Raji (cell line): Measurements from ENCODE around the gene ISG15.

ENCODE experiments used
- POLR2A ChIP-seq: IDR thresholded peaks from 2 replicates; pipeline ENCODE4 v1.6.1; 2011; ENCODE audit warnings: low read depth, low read length, control low read depth; ENCODE audit not compliant: insufficient read depth

Gene ISG15

GRCh38 chr1:981955-982558 is 31.2 kb upstream of the ISG15 start, which contains the start of gene PERM1:
TSS of gene PERM1 (minus strand) at chr1:982093. CDS start at chr1:981029, 1,064 bp downstream.
- no peak for TF ChIP-seq POLR2A

GRCh38 chr1:982765-983436 is 30.4 kb upstream of the ISG15 start:
- no peak for TF ChIP-seq POLR2A

- no peak for TF ChIP-seq POLR2A
Measured at GRCh38 chr1:983798-984475, 29.4 kb upstream of the ISG15 start.

GRCh38 chr1:984476-984814 is 28.9 kb upstream of the ISG15 start:
- TF ChIP-seq POLR2A, result no peak

DNA sequence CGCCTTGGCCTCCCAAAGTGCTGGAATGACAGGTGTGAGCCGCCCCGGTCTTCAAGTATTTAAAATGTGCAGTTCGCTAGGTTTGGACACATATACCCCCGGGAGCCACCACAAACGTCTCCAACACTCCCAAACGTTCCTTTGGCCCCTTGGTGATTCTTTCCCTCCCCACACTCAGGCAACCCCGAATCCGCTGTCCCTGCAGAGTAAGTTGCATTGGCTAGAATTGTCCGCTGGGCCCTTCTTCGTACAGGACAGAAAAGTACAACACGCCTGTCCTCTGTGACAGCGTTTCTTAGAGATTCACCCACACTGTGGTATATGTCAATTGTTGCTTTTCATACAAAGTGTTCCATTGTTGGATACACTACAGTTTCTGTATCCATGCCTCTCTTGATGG is 28.2 kb upstream of the ISG15 start:
- TF ChIP-seq POLR2A, result no peak

GRCh38 chr1:991895-992294 is 21.4 kb upstream of the ISG15 start:
- TF ChIP-seq POLR2A, result no peak

- TF ChIP-seq POLR2A, result no peak
Measured at GRCh38 chr1:992362-992761, 20.9 kb upstream of the ISG15 start.

DNA sequence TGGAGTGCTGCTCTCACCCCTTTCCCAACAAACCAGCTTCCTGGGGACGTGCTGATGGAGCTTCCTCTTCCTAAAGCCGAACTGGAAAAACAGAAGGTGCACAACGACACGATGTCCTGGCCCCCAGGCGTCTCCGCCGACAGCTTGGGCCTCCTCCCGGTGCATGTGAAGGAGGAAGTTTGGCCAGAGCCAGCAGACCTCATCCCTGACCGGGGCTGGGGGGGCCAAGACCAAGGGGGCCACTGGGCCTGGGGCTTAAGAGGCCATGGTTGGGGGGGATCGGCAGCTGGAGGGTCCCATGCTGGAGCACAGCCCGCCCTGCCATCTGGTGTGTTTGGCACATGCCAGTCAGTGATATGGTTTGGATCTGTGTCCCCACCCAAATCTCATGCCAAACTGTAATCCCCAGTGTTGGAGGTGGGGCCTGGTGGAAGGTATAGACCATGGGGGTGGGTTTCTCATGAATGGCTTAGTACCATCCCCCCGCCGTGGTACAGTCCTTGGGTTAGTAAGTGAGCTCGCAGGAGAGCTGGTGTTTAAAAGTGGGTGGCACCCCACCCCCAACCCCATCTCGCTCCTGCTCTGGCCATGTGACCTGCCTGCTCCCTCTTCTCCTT is 19.8 kb upstream of the ISG15 start:
- no peak for TF ChIP-seq POLR2A

DNA sequence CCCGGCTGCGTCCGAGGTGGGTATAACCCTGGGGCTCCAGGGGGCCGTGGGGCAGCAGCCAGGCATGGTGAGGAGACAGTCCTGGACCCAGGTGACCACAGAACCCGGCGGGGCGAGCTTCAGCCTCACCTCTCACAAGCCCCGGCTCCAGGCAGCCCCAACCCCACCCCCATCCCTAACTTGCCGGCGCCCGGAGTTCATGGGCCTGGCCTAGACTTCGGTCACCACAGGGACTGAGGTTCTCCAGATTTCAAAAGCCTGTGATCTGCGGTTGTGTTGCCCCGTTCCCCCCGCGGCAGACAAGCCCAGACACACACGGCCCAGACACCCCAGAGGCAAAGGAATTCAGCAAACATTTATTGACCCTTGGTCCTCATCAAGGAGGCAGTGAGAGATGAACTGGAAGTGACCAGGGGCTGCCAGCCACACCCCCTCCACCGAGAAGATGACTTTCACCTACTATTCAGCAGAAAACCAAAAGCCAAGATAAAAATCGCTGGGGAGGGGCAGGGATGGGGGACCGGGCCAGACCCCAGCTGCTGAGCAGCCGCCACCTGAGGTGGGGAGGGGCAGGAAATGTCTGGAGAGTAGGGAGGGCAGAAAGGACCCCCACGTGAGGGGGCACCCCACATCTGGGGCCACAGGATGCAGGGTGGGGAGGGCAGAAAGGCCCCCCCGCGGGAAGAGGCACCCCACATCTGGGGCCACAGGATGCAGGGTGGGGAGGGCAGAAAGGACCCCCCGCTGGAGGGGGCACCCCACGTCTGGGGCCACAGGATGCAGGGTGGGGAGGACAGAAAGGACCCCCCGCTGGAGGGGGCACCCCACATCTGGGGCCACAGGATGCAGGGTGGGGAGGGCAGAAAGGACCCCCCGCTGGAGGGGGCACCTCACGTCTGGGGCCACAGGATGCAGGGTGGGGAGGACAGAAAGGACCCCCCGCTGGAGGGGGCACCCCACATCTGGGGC is 17.3 kb upstream of the ISG15 start:
- no peak for TF ChIP-seq POLR2A

- TF ChIP-seq POLR2A, result no peak
Measured at GRCh38 chr1:996851-997712, 16.2 kb upstream of the ISG15 start.

- TF ChIP-seq POLR2A, result no peak
Measured at GRCh38 chr1:997713-997992, 15.6 kb upstream of the ISG15 start.

DNA sequence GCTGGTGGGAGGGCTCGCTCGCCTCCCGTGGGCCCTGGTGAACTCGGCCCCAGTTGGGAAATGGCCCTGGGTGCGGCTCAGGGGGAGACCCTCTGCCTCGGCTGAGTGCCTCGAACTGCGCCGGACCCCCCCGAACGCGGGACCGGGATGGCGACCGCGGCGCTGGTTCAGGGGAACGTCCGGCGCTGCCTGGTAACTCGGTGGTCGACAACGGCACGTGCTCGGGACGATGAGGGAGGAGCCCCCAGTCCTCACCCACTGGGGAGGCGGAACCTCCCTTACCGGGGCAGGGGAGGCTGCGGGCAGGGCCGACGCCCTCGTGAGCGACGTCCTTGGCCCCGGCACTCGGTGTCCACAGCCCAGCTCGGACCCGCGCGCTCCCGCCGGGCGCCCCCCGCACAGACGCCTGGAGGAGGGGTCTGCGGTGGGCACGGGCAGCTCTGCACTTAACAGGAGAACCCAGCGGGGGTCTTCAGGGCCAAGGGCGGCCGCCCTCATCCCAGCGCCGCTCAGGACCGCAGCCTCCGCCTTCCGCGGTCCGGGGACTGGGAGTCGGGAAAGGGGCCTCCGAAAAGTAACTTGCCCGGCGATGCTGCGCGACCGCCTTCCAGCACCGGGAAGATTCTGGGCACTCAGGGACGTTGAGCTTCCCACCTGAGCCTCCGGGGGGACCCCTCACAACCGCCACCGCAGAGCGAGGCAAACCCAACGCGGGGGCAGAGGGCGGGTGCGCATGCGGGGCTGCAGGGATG is 15.1 kb upstream of the ISG15 start:
- no peak for TF ChIP-seq POLR2A

DNA sequence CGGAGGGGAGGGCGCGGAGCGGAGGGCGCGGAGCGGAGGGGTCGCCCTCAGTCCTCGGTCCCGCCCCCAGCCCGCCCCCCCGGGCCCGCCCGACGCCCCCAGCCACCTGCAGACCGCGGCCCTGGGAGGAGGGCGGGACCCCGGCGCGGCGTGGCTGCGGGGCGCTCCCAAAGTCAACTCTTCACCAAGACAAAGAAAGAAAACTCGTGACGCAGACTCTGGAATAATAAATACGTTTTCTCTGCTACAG is 14.6 kb upstream of the ISG15 start:
- TF ChIP-seq POLR2A, result no peak

GRCh38 chr1:998995-999724 is 14.1 kb upstream of the ISG15 start:
- no peak for TF ChIP-seq POLR2A
